Activated naive CD8-positive, alpha-beta T cell (primary cell): ENCODE measurements around the gene PDGFB.
"Not testable (repeated sequence)": the region's sequence is repeated elsewhere in the genome, so short reads cannot be mapped to it uniquely, and the experiment has no call there.

Experiments
- H3K27ac Mint-ChIP-seq: one replicate; pipeline ENCODE4 v1.8.0; 2021; ENCODE audit warnings: mixed read lengths
- H3K27me3 Mint-ChIP-seq: one replicate; pipeline ENCODE4 v1.8.0; 2021; ENCODE audit warnings: mixed read lengths
- H3K36me3 Mint-ChIP-seq: one replicate; pipeline ENCODE4 v1.8.0; 2021; ENCODE audit warnings: mixed read lengths
- H3K4me1 Mint-ChIP-seq: one replicate; pipeline ENCODE4 v1.8.0; 2021; ENCODE audit warnings: low read depth, mixed read lengths
- H3K4me3 Mint-ChIP-seq: one replicate; pipeline ENCODE4 v1.8.0; 2021; ENCODE audit warnings: mild to moderate bottlenecking, mixed read lengths
- H3K9me3 Mint-ChIP-seq: one replicate; pipeline ENCODE4 v1.8.0; 2021; ENCODE audit warnings: low read depth, mixed read lengths

Gene PDGFB

GRCh38 chr22:39219071-39220039 is 25.4 kb downstream of the PDGFB start:
- Mint-ChIP-seq H3K27ac (no peak overlapping the region), H3K4me3 (no peak overlapping the region), H3K27me3 (peaks cover 15% of the 10 kb centered on the region), H3K36me3 (no peaks in the 10 kb centered on the region), H3K4me1 (peaks cover 6% of the 10 kb centered on the region), H3K9me3 (no peaks in the 10 kb centered on the region)

GRCh38 chr22:39218432-39218831 is 26.4 kb downstream of the PDGFB start:
- not testable (repeated sequence) for H3K27ac Mint-ChIP-seq

DNA sequence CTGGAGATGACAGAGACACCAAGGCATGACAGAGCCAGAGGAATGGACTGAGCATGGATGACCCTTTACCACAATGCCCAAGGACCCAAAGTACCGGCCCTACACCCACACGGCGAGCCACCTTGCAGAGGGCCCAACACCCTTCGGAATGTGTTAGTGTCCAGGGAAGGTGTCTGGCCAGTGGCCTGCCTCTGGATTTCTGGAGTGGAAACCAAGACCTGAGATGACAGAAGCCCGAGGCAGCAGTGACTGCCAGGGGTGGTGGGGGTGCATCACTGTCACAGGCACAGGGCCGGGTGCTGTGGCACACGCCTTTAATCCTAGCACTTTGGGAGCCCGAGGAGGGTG is 28.7 kb downstream of the PDGFB start:
- no peak overlapping the region for H3K27ac Mint-ChIP-seq
- peaks cover 2% of the 10 kb centered on the region for H3K4me1 Mint-ChIP-seq
- no peaks in the 10 kb centered on the region for H3K36me3 Mint-ChIP-seq
- no peak overlapping the region for H3K4me3 Mint-ChIP-seq
- no peaks in the 10 kb centered on the region for H3K9me3 Mint-ChIP-seq
- H3K27me3 Mint-ChIP-seq: peaks cover 17% of the 10 kb centered on the region

More at GRCh38 chr22:39218432-39218831, 26.4 kb downstream of the PDGFB start:
- H3K9me3 Mint-ChIP-seq, H3K36me3 Mint-ChIP-seq, H3K4me1 Mint-ChIP-seq, H3K4me3 Mint-ChIP-seq: not testable (repeated sequence)
- peaks cover 18% of the 10 kb centered on the region for H3K27me3 Mint-ChIP-seq

DNA sequence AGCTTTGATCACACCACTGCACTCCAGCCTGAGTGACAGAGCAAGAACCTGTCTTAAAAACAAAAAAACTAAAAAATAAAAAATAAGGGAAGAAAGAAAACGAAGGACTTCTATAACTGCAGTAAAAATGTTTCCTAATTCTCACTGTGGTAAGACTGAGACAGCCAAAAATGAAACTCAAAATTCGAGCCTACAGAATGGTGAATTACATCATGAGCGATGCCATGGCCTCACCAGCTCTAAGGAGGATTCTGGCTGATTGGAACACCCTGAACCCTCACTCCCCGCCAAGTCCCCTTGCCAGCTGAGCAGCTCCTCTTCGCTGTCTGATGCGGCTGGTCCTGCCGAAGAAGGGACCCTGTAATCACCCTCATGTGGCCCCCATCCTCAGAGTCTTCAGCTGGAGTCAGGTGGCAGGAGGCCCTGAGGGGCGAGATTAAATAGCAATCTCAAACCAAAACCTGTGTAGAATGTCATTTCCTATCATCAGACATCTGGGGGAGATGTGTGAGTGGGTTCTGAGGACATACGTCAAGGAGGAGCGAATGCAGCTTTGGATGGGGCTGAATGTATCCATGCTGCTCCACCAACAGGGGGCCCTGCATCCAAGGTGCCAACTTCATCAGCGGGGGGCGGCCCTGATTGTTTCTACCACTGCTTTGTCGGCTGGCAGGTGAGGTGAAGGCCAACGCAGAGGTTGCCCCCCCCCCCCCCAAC is 29.2 kb downstream of the PDGFB start:
- Mint-ChIP-seq H3K4me1 (no peaks in the 10 kb centered on the region), H3K27me3 (peaks cover 17% of the 10 kb centered on the region), H3K4me3 (no peak overlapping the region), H3K36me3 (no peaks in the 10 kb centered on the region), H3K9me3 (no peaks in the 10 kb centered on the region), H3K27ac (no peak overlapping the region)

DNA sequence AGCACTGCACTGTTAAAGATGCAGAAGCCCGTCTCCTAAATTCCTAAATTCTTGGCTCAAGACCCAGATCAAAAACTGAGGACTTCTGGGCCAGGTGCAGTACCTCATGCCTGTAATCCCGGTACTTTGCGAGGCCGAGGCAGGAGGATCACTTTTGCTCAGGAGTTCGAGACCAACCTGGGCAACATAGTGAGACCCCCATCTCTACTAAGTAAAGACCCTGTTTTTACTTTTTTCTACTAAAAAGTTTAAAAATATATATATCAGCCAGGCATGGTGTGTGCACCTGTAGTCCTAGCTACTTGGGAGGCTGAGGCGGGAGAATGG is 29.7 kb downstream of the PDGFB start:
- H3K36me3 Mint-ChIP-seq: no peaks in the 10 kb centered on the region
- no peaks in the 10 kb centered on the region for H3K9me3 Mint-ChIP-seq
- no peak overlapping the region for H3K4me3 Mint-ChIP-seq
- H3K27me3 Mint-ChIP-seq: peaks cover 17% of the 10 kb centered on the region
- H3K4me1 Mint-ChIP-seq: no peaks in the 10 kb centered on the region
- no peak overlapping the region for H3K27ac Mint-ChIP-seq

DNA sequence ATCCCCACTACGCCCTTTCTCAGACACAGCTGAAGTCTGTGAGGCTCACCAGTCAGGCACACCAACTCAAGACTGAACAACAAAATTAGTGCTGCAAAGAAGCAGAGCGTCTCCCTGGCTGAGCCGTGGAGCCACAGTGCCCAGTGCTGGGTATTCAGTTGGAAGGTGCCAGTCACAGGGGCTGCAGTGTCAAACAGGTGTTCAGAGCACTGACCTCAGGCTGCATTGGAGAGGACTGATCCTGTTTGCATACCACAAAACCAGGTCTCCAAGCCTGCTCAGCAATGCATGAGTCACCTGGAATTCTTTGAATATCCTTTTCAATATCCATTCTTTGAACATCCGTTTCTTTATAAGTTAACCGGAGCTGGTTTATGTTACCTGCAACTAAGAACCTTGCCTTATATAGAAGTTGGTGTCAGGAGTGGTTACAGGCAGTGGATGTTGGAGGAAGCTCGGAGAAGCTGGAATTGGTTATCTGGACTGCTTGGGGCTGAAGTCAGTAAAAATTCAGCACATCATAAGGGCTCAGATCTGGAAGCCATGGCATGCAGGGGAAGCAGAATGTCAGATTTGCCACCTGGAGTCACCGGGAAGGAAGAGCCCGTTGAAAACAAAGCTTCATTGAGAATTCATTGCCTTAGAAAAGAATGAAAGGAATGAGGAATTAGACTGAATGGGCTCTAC is 30.3 kb downstream of the PDGFB start:
- no peak overlapping the region for H3K4me3 Mint-ChIP-seq
- H3K27ac Mint-ChIP-seq: no peak overlapping the region
- H3K4me1 Mint-ChIP-seq: no peaks in the 10 kb centered on the region
- no peaks in the 10 kb centered on the region for H3K9me3 Mint-ChIP-seq
- peaks cover 17% of the 10 kb centered on the region for H3K27me3 Mint-ChIP-seq
- H3K36me3 Mint-ChIP-seq: no peaks in the 10 kb centered on the region

- H3K9me3 Mint-ChIP-seq: no peaks in the 10 kb centered on the region
- H3K27ac Mint-ChIP-seq: no peak overlapping the region
- no peaks in the 10 kb centered on the region for H3K4me1 Mint-ChIP-seq
- no peaks in the 10 kb centered on the region for H3K36me3 Mint-ChIP-seq
- H3K4me3 Mint-ChIP-seq: no peak overlapping the region
- peaks cover 17% of the 10 kb centered on the region for H3K27me3 Mint-ChIP-seq
These were observed 30.8 kb downstream of the PDGFB start for GRCh38 chr22:39214006-39214382.

GRCh38 chr22:39212721-39213376 is 31.9 kb downstream of the PDGFB start:
- Mint-ChIP-seq H3K9me3 (no peaks in the 10 kb centered on the region), H3K4me3 (no peak overlapping the region), H3K27ac (no peak overlapping the region), H3K27me3 (peaks cover 15% of the 10 kb centered on the region), H3K4me1 (peaks cover 3% of the 10 kb centered on the region), H3K36me3 (no peaks in the 10 kb centered on the region)

- H3K27me3 Mint-ChIP-seq: peaks cover 10% of the 10 kb centered on the region
- H3K4me3 Mint-ChIP-seq: no peak overlapping the region
- no peaks in the 10 kb centered on the region for H3K9me3 Mint-ChIP-seq
- H3K36me3 Mint-ChIP-seq: no peaks in the 10 kb centered on the region
- H3K4me1 Mint-ChIP-seq: peaks cover 18% of the 10 kb centered on the region
- no peak overlapping the region for H3K27ac Mint-ChIP-seq
These were observed 35.0 kb downstream of the PDGFB start for GRCh38 chr22:39209756-39210155.

DNA sequence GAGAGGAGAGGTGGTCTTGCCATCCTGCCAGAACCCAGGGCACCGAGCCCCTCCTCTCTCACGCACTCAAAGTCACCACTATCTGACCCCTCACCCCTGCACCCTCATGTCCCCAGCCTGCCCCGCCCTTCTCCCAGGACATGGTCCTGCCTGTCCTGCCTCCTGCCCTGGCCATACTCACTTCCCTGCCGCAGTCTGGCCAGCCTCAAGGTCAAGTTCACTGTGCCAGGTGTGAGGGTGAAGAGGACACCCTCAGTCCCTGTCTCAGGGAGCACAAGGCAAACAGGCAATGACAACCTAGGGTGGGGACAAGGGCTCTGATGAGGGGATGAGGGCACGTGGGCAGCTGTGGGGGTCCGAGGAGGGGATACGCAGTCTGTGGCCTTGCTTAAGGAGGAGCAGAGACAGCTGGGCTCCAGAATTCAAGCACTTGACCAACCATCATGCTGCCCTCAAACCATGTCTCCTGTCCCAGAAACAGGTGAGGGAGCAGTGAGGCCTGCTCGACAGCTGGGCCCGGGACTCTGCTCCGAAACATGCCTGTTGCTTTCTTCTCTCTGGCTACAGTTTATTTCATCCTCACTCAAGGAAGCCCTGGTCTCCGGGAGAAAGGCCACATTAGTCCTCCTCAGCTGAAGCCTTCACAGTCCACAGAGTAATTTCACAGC is 36.6 kb downstream of the PDGFB start:
- H3K4me3 Mint-ChIP-seq: no peak overlapping the region
- H3K4me1 Mint-ChIP-seq: peaks cover 18% of the 10 kb centered on the region
- peaks cover 3% of the 10 kb centered on the region for H3K27me3 Mint-ChIP-seq
- no peaks in the 10 kb centered on the region for H3K9me3 Mint-ChIP-seq
- H3K27ac Mint-ChIP-seq: no peak overlapping the region
- no peaks in the 10 kb centered on the region for H3K36me3 Mint-ChIP-seq

GRCh38 chr22:39207141-39208012 is 37.4 kb downstream of the PDGFB start:
- no peaks in the 10 kb centered on the region for H3K36me3 Mint-ChIP-seq
- no peak overlapping the region for H3K27ac Mint-ChIP-seq
- H3K4me1 Mint-ChIP-seq: peaks cover 18% of the 10 kb centered on the region
- no peaks in the 10 kb centered on the region for H3K27me3 Mint-ChIP-seq
- no peak overlapping the region for H3K4me3 Mint-ChIP-seq
- no peaks in the 10 kb centered on the region for H3K9me3 Mint-ChIP-seq

DNA sequence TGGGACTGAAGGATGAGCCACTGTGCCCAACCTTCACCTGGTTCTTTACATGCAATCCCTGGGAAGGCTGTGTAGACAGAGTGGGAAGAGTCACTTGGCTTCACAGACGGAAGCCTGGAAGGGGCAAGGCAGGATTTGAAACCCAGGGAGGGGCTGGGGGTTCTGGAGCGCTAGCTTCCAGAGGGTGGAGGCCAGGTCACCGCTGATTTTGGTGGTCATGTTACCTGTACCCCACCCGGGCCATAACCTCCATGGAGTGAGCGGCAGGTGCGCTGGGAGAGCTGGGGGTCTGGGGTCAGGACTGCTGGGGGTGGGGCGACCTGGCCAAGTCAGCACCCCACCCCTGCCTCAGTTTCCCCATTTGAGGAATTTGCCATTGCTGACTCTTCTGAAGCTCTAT is 38.3 kb downstream of the PDGFB start:
- Mint-ChIP-seq H3K4me3 (no peak overlapping the region), H3K27me3 (no peaks in the 10 kb centered on the region)

DNA sequence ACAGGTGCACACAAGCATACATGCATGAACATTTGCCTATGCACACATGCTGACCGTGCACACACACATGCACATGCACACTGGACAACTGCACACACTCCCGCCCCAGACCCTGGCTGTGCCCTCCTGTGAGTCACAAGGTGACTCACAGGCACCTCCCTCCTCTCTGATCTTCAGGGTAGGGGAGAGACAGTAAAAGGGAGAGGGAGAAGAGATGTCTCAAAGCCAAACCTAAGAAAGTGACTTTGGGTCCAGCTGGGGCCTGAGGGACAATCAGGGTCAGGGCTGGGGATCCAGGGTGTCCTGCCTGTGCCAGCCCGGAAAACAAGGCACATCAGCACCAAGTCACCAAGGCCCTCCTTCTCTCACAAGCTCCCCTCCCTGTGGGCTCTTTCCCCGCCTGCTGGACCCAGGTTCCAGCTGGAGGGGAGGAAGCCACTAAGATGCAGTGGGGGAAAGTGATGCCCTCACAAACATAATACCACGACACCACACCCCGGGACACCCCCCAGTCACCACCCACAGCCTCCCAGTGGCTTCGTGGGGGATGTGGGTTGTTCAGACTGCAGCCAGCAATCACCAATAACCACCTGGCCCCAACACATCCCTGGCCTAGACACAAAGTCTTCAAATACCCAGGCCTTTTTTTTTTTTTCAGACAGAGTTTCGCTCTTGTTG is 39.3 kb downstream of the PDGFB start:
- no peaks in the 10 kb centered on the region for H3K36me3 Mint-ChIP-seq
- H3K4me3 Mint-ChIP-seq: peak overlapping the region; percentile 13
- H3K4me1 Mint-ChIP-seq: peaks cover 18% of the 10 kb centered on the region
- no peaks in the 10 kb centered on the region for H3K9me3 Mint-ChIP-seq
- no peaks in the 10 kb centered on the region for H3K27me3 Mint-ChIP-seq
- H3K27ac Mint-ChIP-seq: peak overlapping the region; percentile 22

More for the DNA sequence above, 38.3 kb downstream of the PDGFB start:
- Mint-ChIP-seq H3K4me1 (peaks cover 18% of the 10 kb centered on the region), H3K36me3 (no peaks in the 10 kb centered on the region), H3K27ac (no peak overlapping the region), H3K9me3 (no peaks in the 10 kb centered on the region)
